Inflammatory macrophage treated with lipopolysaccharide for 4 hours (primary cell): Measurements from ENCODE around the gene SLC26A9.
"Not testable (repeated sequence)": the region's sequence is repeated elsewhere in the genome, so short reads cannot be mapped to it uniquely, and the experiment has no call there.

ENCODE experiments used
- DNase-seq: peaks from one replicate; pipeline ENCODE4 v3.0.0-alpha.2; 2020

Gene SLC26A9

GRCh38 chr1:205923651-205924459 lies 19.4 kb downstream of the SLC26A9 start:
- peak; percentile 45 for DNase-seq

- no peak for DNase-seq
These were observed 20.4 kb downstream of the SLC26A9 start for GRCh38 chr1:205922806-205923205.

GRCh38 chr1:205922314-205922713 lies 20.9 kb downstream of the SLC26A9 start:
- DNase-seq: no peak

- DNase-seq: no peak
These were observed 21.7 kb downstream of the SLC26A9 start for GRCh38 chr1:205921570-205921909.

- no peak for DNase-seq
These were observed 22.2 kb downstream of the SLC26A9 start for GRCh38 chr1:205920861-205921569.

GRCh38 chr1:205920159-205920558 lies 23.1 kb downstream of the SLC26A9 start:
- no peak for DNase-seq

- peak; percentile 74 for DNase-seq
These were observed 24.1 kb downstream of the SLC26A9 start for GRCh38 chr1:205918955-205919746.

- no peak for DNase-seq
These were observed 25.6 kb downstream of the SLC26A9 start for GRCh38 chr1:205917466-205918238.

- DNase-seq: no peak
These were observed 26.7 kb downstream of the SLC26A9 start for GRCh38 chr1:205916541-205916940.

GRCh38 chr1:205915354-205915990 lies 27.8 kb downstream of the SLC26A9 start:
- DNase-seq: no peak

GRCh38 chr1:205914730-205915129 lies 28.5 kb downstream of the SLC26A9 start:
- no peak for DNase-seq

GRCh38 chr1:205914155-205914507 lies 29.1 kb downstream of the SLC26A9 start:
- DNase-seq: no peak

- no peak for DNase-seq
These were observed 29.7 kb downstream of the SLC26A9 start for GRCh38 chr1:205913451-205914154.

GRCh38 chr1:205907794-205908193 lies 35.5 kb downstream of the SLC26A9 start:
- peak; percentile 18 for DNase-seq

GRCh38 chr1:205905095-205905494 lies 38.2 kb downstream of the SLC26A9 start:
- not testable (repeated sequence) for DNase-seq

GRCh38 chr1:205896351-205896750 lies 46.9 kb downstream of the SLC26A9 start:
- DNase-seq: no peak

GRCh38 chr1:205894119-205894518 lies 49.1 kb downstream of the SLC26A9 start:
- DNase-seq: not testable (repeated sequence)

- DNase-seq: not testable (repeated sequence)
These were observed 51.1 kb downstream of the SLC26A9 start for GRCh38 chr1:205892175-205892574.

GRCh38 chr1:205891481-205891880 lies 51.8 kb downstream of the SLC26A9 start:
- not testable (repeated sequence) for DNase-seq

- not testable (repeated sequence) for DNase-seq
These were observed 52.6 kb downstream of the SLC26A9 start for GRCh38 chr1:205890631-205891030.

- not testable (repeated sequence) for DNase-seq
These were observed 53.5 kb downstream of the SLC26A9 start for GRCh38 chr1:205889706-205890105.

GRCh38 chr1:205889006-205889405 lies 54.2 kb downstream of the SLC26A9 start:
- DNase-seq: not testable (repeated sequence)
